KOPT-K1 (cell line): Measurements from ENCODE around the gene FKBP2.

Experiments used
- H3K27ac ChIP-seq: fragments of 200-600 bp; sonication (generic); 2 replicates; pipeline ENCODE4 v1.5.1; 2016; ENCODE audit warnings: antibody characterized with exemption, mild to moderate bottlenecking, low read depth, low read length; ENCODE audit not compliant: poor library complexity, severe bottlenecking
- H3K36me3 ChIP-seq: fragments of 200-600 bp; sonication (generic); 2 replicates; pipeline ENCODE4 v1.5.1; 2017; ENCODE audit warnings: antibody characterized with exemption, mild to moderate bottlenecking, low read length, moderate library complexity; ENCODE audit not compliant: insufficient read depth
- H3K9me3 ChIP-seq: fragments of 200-600 bp; sonication (generic); 2 replicates; pipeline ENCODE4 v1.5.1; 2017; ENCODE audit warnings: antibody characterized with exemption, low read length, mild to moderate bottlenecking; ENCODE audit not compliant: insufficient read depth, poor library complexity, severe bottlenecking

Gene FKBP2

DNA sequence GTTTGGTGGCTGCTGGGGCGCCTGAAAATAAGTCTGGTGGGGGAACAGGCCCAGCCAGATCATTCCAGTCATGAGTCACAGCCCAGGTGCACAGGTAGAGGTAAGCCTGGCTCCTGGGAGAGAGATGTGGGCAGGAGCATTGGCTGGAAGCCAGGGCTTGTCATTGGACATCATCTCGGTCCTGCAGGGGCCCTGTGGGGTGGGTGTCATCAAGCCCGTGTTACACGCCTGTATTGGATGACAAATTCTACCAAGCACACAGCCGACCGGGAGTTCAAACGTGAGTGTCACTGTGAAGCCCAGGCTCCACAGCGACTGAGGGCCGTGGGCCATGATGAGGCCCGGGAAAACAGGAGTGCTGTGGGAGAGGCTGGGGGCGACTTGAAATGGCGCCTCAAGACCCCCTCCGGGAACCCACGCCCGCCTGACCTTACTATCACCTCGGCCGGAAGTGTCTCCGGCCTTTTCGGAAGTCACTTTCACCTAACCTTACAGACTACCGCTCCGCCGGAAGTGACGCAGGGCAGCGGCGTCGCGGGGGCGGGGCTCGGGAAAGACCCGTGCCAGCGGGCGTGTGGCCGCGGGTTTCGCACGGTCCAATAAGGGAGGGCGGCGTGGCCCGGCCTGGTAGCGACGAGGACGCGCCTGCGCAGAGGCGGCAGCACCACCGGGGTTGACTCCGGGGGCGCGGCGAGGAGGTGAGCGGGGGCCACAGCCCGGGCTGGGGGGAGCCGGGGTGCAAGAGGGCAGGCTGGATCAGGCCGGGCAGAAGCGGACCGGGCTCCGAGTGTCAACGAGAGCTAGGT lies at the start of gene FKBP2:
Gene FKBP2, plus strand, starts transcription at position 661 of the 806 bp plus-strand sequence. CDS start 1,293 bp downstream, outside the sequence.
- H3K36me3 ChIP-seq: peaks cover 39% of the 10 kb centered on the region
- peak within 1 kb of the TSS; percentile 91 for H3K27ac ChIP-seq
- H3K9me3 ChIP-seq: no peaks in the 10 kb centered on the region

DNA sequence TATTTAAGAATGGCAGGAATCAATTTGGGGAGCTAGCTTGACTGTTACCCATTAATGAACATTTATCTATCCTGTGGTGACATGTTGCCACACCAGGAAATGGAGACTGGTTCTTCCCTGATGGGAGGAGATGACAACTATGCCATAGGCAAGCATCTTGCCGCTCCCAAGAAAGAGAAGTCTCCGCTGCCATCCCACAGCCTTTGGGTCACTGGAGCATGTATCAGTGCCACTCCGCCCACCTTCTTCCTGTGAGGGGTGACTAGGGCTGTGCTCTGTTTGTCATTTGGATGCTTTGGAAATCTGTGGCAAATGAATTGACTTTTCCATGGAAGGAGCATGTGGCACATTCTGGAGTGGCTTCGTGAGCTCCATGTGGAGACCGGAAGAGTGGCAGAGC lies 48.5 kb upstream of the FKBP2 start:
- H3K27ac ChIP-seq: no peak overlapping the region

DNA sequence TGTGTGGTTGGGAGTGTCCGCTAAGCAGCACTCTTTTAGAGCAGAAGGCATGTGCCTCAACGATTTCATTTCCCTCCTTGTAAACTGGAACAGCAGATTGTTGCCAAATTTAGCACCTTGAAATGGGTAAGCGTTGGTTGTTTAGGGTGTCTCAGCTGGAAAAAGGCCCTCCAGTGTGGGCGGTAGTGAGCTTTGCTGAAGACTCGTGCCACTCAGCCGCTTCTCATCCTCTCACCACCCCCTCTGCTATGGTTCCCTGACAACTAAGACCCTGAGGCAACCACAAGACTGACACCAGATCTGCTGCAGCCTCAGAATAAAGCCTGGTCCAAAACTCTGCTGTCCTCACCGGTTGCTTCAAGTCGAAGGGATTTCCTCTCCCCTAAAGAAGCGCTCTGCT lies 44.3 kb upstream of the FKBP2 start:
- Histone ChIP-seq H3K27ac (no peak overlapping the region), H3K36me3 (peaks cover 98% of the 10 kb centered on the region), H3K9me3 (no peaks in the 10 kb centered on the region)

More for the DNA sequence above, 48.5 kb upstream of the FKBP2 start:
- H3K36me3 ChIP-seq: peaks cover 94% of the 10 kb centered on the region
- H3K9me3 ChIP-seq: no peaks in the 10 kb centered on the region

DNA sequence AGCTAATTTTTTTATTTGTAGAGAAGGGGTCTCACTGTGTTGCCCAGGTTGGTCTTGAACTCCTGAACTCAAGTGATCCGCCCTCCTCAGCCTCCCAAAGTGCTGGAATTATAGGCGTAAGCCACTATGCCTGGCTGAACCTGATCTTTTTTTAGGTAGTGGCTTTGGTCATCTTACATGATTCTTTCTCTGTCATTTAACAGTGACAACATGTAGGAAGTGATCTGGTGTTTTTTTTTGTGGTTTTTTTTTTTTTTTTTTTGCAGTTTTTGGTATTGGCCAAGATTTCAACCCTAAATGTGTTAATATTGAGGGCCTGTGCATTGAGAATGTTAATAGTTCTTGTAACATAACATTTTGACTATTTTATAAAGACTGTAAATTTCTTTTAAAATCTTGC lies 42.4 kb upstream of the FKBP2 start:
- H3K36me3 ChIP-seq: peaks cover 98% of the 10 kb centered on the region
- H3K27ac ChIP-seq: no peak overlapping the region

DNA sequence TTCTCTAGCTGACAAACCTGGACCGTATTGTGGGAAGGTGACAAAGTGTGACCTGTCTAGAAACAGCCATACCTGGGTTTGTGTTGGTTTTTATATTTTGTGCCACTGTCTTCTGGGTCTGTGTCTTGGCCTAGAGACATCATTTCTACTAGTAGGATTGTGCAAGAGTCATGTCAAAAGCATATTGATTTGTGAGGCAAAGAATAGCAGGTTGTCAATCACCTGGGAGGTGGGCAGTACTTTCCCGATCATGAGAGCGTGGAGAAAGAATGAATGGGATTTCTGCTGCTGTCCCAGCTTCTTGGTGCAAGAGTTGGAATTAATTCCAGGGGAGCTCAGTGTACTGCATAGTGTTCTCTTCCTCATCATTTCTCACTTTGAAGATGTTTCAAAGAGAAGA lies 39.4 kb upstream of the FKBP2 start:
- peaks cover 93% of the 10 kb centered on the region for H3K36me3 ChIP-seq
- no peaks in the 10 kb centered on the region for H3K9me3 ChIP-seq
- H3K27ac ChIP-seq: no peak overlapping the region

More for the DNA sequence above, 42.4 kb upstream of the FKBP2 start:
- no peaks in the 10 kb centered on the region for H3K9me3 ChIP-seq

DNA sequence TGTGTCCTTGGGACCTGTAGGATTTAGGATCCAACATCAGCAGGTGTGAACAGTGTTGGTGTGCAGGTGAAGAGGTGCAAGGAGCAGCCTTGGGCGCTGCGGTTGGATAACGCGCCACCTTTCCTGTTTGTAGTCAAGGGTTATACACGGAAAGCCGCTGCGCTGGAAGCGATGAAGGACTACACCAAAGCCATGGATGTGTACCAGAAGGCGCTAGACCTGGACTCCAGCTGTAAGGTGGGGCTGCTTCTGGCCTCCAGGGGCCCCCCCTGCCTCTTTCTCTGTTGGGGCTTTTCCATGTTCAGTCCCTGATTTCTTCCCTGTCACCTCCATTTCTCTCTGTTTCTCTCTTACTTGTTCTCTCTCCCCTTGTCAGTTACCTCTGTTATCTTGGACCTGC lies 37.9 kb upstream of the FKBP2 start:
- Histone ChIP-seq H3K36me3 (peaks cover 79% of the 10 kb centered on the region), H3K9me3 (no peaks in the 10 kb centered on the region), H3K27ac (no peak overlapping the region)

DNA sequence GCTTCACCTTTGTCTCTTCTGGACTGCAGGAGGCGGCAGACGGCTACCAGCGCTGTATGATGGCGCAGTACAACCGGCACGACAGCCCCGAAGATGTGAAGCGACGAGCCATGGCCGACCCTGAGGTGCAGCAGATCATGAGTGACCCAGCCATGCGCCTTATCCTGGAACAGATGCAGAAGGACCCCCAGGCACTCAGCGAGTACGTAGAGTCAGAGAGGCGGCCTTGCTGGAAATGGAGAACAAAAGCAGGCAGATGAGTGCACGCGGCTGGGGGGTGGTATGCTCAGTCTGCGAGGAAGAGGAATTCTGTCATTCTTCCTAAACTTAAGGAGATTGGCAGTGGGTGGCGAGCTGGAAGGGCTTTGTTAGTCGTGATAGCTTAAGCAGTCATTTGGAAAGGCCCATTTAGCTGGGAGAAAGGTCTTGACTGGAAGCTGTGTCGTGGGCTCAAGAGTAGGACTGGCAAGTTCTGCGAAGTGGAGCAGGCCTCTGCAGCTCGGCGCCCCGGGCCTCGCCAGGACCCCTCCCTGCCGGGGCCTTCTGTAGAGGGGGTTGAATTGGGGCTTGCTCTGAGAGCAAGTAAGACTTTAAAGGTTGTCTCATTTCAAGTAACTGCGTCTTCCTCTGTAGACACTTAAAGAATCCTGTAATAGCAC lies 37.3 kb upstream of the FKBP2 start:
- Histone ChIP-seq H3K27ac (no peak overlapping the region), H3K36me3 (peaks cover 76% of the 10 kb centered on the region)

DNA sequence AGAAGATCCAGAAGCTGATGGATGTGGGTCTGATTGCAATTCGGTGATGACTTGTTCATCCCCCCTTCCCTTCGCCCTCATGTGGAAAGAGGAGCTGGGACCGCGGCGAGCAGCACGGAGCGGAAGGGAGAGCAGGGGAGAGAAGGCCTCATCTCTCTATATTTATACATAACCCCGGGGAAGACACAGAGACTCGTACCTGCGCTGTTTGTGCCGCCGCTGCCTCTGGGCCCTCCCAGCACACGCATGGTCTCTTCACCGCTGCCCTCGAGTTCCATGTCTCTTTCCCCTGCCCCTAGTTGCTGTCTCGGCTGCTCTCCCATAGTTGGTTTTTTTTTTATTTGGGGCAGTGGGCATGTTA lies 36.8 kb upstream of the FKBP2 start:
- H3K36me3 ChIP-seq: peaks cover 76% of the 10 kb centered on the region
- no peak overlapping the region for H3K27ac ChIP-seq
- no peaks in the 10 kb centered on the region for H3K9me3 ChIP-seq

More for the DNA sequence above, 37.3 kb upstream of the FKBP2 start:
- H3K9me3 ChIP-seq: no peaks in the 10 kb centered on the region

DNA sequence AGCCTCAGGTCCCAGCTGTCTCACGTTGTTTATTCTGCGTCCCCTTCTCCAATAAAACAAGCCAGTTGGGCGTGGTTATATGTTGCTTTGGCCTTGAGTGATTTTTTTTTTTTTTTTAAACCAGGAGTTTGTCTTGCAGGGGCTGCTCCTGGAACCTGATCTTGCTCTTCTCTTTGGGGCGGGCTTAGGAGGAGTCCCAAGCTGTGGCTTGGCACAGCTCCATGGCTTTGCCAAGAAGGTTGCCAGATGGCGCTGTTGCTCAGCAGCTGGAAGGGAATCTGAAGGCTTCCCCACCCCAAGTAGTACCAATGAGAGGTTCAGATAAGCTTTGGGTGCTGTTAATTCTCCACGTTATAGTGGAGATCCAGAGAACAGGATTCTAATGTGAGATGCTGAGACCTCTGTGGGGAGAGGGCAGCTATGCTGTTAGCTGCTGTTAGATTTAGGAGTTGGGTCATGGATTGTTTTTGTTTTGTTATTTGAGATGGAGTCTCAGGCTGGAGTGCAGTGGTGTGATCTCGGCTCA lies 36.4 kb upstream of the FKBP2 start:
- no peak overlapping the region for H3K27ac ChIP-seq
- H3K36me3 ChIP-seq: peaks cover 78% of the 10 kb centered on the region

DNA sequence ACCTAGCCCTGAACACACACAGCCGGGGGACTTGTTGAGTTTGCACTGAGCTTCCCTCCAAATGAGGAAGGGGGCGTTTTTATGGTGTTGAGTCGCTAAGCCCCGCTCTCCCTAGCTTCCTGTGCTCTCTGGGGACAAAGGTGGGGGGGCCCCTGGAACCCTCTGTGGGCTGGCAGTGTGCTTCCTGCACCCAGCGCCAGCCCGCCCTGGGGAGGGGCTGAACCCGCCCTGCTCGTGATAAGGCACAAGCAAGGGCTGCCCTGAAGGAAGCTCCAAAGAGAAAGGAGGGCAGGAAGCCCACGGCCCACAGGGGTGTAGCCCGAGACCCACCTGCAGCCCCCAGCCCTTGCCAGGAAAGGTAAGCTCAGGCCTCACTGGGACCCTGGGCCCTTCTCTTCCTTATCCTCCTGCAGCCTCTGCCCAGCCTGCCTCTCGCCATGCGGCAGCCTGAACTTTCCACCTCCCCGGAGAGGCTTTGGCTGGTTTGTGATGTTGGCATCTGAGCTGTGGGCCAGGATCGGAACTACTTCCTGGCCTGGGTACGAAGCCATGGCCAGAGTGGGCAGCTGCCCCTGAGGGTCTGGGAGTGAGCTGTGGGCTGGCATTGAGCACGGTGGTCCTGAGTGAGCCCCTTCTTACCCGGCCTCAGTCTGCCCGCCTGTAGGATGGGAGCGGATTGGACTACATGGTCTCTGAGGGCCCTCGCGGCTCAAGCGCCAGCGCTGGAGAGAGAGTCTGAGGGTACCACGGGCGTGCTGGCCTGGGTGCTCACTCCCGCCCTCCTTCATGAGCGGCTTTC lies 34.2 kb upstream of the FKBP2 start, which contains the start of gene FERMT3:
Gene FERMT3, plus strand, starts transcription at position 265 of the 799 bp plus-strand sequence. CDS start 644 bp downstream, outside the sequence.
- H3K9me3 ChIP-seq: no peaks in the 10 kb centered on the region
- H3K27ac ChIP-seq: peak within 1 kb of the TSS; percentile 93
- peaks cover 78% of the 10 kb centered on the region for H3K36me3 ChIP-seq

More for the DNA sequence above, 36.4 kb upstream of the FKBP2 start:
- H3K9me3 ChIP-seq: no peaks in the 10 kb centered on the region

DNA sequence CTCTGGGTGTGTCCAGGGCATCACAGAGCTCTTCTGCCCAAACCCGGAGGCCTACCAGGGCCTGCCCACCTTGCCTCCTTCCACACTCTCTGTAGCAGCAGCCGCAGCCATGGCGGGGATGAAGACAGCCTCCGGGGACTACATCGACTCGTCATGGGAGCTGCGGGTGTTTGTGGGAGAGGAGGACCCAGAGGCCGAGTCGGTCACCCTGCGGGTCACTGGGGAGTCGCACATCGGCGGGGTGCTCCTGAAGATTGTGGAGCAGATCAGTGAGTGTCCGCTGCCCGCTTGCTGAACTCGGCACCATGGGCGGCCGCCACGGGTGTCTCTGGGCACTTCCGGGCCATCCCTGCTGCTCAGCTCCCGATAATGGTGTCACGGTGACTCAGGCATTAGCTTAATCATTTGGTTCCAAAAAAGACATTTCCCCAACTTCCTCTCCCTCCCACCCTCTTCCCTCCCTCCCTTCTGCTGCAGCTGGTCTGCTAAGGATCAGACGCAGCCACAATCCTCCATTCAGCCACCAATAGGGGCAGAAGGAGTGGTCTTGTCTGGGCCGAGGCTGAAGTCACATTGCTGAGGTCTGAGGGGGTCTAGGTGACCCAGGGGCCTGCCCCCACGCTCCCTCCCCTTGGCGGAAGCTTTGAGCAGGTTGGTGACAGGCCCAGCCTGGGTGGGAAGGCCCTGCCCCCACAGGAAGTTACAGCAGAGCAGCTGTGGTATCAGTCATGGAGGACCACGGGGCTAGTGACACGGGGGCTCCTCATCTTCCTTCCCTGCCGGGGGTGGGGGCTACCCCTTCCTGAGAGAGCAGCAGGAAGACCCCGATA lies 33.4 kb upstream of the FKBP2 start:
- peak overlapping the region; percentile 93 for H3K27ac ChIP-seq
- peaks cover 78% of the 10 kb centered on the region for H3K36me3 ChIP-seq
- H3K9me3 ChIP-seq: no peaks in the 10 kb centered on the region

DNA sequence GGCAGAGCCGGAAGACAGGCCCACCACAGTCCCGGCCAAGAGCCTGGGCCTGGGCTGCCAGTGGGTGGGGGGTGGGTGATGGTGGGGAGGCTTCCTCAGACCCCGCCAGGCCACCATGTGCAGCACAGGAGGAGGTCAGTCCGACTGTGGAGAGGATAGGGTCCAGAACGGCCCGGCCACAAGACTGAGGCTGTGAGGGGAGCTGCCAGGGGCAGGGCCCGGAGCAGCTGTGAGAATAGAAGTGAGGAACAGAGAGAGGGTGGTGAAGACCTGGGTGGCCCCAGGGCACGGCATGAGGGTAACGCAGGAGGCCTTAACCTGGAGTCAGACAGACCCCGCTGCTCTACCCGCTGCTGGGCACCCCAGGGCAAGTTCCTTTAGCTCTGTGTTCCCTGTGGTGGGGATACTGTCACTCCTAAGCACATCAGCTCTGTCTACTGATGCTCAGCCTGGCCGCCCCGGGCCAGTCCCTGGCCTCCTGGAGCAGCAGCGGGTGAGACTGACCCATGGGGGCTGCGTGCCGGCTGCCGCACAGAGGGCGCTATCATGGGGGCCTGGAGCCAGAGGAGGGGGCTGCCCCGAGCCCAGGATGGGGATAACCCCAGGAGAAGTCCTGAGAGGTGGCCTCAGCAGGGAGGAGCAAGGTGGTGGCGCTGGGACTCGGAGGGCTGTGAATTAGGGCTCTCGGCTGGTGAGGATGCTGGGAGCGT lies 32.7 kb upstream of the FKBP2 start:
- H3K36me3 ChIP-seq: peaks cover 77% of the 10 kb centered on the region
- peak overlapping the region; percentile 93 for H3K27ac ChIP-seq

DNA sequence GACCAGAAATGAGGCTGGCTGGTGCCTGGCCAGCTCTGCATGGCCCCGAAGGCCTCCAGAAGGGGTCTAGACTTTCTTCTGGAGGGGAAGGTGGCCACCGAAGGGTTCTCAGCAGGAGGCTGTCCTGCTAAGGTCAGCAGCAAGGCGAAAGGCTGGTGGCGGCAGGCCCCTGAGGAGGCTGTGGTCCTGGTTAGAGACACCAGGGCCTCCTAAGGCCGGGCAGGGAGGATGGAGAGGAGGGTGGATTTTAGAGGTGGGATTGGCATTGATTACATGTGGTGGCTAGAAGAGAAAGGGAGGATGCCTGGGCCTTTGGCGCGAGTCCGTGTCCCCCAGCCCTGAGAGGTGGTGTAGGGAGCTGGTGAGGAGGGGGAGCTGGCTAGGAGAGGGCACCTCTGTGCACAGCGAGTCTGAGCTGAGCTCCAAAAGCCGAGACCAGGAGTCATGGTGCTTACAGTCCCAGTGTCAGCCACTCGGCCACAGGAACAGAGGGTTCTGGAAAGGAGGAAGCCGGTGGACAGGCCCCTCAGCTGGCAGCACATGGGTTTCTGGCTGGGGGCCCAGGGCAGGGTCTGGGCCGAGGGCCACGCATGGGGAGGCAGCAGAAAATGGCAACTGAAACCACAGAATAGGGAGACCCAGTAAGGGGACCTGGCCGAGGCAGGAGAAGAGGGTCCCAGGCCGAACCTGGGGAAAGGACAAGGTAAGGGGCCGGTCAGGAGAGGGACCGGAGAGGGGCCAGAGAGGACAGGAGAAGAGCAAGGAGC lies 31.9 kb upstream of the FKBP2 start:
- Histone ChIP-seq H3K27ac (peak overlapping the region; percentile 93), H3K36me3 (peaks cover 76% of the 10 kb centered on the region), H3K9me3 (no peaks in the 10 kb centered on the region)

More for the DNA sequence above, 32.7 kb upstream of the FKBP2 start:
- H3K9me3 ChIP-seq: no peaks in the 10 kb centered on the region
